HG03521 (cell line): ENCODE results near the gene FAAP100.

Source experiments
- ATAC-seq: cut with Tn5 transposase; IDR thresholded peaks from one replicate; pipeline ENCODE4 v1.9.1; 2021; ENCODE audit warnings: mild to moderate bottlenecking, moderate library complexity; ENCODE audit not compliant: unreplicated experiment

Gene FAAP100

DNA sequence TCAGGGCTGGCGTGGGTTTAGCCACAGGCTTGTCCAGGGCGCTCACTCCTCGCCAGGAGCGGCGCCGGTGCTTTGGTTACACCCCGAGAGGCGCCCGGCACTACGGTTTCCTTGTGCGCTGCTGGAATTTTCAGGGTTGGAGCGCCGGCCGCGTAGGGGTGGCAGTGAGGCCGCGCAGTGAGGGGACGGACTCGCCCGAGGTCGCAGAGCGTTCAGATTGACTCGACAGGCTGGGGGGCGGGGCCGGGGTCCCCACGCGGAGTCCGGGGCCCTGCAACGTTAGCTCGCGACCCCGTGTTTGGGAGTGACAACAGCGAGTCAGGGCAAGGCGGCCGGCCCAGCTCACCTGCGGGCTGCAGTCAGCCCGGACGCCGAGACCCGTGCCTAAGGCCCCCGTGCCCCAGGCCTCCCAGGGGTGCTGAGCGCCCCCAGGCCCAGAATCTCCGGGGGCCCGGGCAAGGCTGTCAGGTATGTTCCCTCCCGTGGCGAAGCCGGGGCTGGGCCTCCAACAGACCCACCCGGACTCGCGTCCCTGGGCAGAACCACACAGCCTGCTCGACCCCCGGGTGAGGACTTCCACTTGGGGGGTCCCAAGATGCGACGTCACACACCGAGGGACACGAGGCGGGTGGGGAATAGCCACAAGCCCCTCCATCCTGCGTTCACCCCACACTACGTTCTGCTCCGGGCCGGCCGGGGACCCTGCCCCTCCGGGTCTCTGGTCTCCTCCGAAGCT is 38.2 kb downstream of the FAAP100 start:
- ATAC-seq = no peak

DNA sequence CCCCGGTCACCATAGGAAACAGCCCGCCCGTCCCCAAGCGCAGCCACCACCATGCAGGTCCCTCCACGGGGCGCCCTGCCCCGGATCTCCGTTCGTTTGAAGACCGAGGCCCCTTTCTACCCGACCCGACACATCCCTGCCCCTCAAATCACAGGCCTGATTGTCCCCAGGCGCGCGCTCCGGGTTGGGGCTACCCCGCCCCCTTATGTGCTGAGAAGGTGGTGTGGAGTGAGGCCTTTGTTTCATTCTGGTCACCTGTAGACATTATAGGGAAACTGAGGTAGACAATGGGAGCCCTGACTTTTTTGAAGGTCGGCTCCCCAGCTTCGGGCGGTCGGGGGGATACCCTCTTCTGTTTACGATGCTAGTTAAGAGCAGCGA is 38.8 kb downstream of the FAAP100 start:
- no peak for ATAC-seq

DNA sequence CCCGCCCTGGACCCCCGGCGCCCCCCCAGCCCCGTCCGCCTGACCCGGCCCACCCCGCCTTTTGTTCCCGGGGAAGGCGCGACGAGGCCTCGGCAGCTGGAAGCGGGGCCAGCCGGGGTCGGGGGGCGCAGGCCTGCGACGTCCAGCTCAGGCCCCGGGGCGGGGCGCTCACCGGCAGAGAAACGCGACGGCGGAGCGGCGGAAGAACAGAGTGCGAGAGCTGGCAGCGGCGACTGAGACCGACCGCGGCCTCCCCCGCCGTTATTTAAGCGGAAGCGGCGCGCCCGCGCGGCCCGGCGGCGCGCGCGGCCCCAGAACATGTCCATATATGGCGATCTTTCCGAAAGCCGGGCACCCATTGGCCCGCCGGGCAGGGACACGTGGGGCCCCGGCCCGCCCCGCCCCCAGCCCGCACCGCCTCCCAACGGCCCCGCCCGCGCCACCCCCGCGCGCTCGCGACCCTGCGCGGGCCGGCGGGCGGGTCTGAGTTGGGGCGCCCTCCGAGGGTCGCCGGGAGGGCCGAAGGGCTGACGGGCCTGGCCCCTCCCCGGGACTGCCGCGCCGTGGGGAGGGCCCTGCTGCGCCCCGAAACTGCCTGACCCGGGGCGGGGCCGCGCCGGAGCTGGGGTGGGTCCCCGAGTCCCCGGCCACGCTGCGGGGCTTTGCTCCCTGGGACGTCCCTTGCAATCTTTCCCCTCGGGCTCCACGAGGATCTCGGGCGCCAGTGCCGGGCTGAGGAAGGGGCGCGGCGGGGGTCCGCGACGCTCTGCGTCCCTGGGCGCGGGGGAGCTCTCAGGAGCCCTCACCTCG is 39.4 kb downstream of the FAAP100 start, which contains the start of gene ACTG1:
Gene ACTG1 (minus strand): TSS at position 238 of the 810 bp plus-strand sequence. CDS start 445 bp downstream, outside the sequence.
- peak; percentile 41 for ATAC-seq

DNA sequence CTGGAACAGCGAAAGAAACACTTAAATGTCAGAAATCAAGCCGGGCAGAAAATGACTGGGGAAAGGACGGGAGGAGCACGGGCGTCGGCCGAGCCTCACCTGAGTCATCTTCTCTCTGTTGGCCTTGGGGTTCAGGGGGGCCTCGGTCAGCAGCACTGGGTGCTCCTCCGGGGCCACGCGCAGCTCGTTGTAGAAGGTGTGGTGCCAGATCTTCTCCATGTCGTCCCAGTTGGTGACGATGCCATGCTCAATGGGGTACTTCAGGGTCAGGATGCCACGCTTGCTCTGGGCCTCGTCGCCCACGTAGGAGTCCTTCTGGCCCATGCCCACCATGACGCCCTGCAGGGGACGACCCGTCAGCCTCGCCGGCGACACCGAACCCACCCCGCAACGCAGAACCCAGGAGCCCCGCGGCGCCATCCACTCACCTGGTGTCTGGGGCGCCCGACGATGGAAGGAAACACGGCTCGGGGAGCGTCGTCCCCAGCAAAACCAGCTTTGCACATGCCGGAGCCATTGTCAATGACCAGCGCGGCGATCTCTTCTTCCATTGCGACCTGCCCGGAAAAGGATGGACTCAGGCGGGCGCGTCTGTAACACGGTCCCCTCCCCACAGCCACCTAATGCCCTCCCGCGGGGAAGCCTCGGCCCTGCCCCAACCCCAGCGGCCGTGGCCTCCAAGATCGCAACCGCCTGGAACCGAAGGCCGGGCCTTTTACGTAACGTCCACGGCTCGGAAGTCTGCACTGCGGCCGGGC is 40.2 kb downstream of the FAAP100 start:
- no peak for ATAC-seq

DNA sequence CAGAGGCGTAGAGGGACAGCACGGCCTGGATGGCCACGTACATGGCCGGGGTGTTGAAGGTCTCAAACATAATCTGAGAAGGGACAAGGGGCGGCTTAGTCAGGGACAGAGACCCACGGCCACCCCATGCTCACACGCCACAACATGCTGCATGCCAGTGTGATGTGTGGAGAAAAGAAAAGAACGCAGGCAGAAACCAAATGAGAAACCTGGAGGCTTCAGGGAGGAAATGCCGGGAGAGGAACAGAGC is 40.7 kb downstream of the FAAP100 start:
- ATAC-seq = no peak

DNA sequence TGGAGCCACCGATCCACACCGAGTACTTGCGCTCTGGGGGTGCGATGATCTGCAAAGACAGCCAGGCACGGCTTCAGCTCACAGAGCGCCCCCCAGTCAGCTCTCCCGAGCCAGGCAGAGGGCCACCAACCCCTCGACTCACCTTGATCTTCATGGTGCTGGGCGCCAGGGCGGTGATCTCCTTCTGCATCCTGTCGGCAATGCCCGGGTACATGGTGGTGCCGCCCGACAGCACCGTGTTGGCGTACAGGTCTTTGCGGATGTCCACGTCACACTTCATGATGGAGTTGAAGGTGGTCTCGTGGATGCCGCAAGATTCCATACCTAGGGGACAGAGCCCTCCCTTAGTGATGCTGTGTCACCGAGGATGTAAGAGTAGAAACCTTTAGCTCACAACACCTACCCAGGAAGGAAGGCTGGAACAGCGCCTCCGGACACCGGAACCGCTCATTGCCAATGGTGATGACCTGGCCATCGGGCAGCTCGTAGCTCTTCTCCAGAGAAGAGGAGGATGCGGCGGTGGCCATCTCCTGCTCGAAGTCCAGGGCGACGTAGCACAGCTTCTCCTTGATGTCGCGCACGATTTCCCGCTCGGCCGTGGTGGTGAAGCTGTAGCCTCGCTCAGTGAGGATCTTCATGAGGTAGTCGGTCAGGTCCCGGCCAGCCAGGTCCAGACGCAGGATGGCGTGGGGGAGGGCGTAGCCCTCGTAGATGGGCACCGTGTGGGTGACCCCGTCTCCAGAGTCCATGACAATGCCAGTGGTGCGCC is 41.2 kb downstream of the FAAP100 start:
- no peak for ATAC-seq

DNA sequence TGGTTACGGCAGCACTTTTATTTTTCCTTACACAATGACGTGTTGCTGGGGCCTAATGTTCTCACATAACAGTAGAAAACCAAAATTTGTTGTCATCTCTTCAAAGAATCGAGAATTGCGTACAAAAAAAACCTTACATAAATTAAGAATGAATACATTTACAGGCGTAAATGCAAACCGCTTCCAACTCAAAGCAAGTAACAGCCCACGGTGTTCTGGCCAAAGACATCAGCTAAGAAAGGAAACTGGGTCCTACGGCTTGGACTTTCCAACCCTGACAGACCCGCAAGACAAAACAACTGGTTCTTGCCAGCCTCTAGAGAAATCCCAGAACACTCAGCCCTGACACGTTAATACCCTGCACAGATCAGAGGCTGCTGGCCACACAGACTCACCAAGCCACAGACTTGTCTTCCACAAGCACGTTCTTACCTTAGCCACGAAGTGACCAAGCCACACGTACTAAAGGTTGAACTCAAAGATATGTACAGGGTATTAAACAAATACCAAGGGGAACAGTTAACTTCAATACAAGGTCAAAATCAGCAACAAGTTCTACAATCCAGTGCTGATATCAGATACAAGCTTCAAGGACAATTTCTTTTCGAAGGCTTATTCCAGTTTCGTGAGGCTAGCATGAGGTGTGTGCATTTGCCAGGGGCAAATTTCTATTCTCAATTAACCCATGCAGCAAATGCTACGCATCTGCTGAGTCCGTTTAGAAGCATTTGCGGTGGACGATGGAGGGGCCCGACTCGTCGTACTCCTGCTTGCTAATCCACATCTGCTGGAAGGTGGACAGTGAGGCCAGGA is 42.0 kb downstream of the FAAP100 start:
- ATAC-seq = no peak

DNA sequence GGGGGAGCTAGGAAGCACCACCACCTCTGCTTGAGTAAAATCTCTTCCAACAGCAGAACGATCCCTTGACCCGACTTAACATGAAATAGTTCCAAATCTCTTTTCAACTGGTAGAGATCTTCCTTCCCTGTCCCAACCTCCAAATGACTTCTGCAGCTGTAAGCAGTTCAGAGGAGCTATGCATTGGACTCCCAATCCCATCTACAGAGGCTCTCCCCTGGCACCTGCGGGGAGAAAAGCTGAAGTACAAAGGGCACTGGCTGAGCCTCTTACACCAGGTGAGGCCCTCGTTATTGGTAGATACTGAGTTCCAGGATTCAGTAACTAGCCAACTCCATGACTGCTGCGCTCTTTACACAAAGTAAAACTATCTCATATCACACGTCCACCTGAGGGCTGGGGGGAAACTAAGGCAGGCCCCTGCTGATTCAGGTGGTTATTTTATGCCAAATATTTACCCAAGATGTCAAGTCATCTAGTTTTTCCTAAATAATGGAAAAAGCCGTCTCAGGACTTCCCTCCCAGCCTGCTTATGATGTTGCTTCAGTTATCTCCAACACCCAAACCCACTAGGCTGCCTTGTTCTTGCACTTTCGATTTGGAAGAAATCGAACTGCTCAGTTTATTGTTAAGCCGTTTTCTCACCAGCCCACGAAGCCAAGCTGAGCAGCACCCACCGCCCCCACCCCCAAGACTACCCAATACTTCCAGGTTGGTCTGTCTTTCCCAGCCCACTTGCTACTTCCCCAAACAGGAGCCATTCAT is 42.8 kb downstream of the FAAP100 start:
- ATAC-seq = no peak

DNA sequence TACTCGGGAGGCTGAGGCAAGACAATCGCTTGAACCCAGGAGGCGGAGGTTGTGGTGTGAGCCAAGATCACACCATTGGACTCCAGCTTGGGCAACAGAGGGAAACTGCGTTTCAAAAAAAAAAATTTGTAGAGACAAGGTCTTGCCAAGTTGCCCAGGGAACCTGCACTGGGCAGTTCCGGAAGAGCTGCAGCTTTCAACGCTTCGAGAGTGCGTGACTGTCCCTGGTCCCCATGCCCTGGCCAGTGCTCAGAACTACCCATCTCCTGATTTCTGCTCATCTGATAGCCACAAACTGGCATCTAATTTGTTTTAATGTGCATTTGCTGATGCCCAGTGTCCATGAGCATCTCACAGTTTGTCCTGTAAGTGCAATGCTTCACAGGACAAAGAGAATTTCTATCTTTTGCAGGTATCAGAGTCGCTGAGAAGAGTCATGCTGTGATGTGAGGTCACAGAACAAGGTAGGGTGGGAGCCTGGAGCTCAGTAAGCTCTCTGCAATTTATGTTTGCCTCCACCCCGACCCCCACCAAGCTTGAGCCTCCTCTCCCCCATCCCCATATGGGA is 43.4 kb downstream of the FAAP100 start:
- ATAC-seq = no peak

DNA sequence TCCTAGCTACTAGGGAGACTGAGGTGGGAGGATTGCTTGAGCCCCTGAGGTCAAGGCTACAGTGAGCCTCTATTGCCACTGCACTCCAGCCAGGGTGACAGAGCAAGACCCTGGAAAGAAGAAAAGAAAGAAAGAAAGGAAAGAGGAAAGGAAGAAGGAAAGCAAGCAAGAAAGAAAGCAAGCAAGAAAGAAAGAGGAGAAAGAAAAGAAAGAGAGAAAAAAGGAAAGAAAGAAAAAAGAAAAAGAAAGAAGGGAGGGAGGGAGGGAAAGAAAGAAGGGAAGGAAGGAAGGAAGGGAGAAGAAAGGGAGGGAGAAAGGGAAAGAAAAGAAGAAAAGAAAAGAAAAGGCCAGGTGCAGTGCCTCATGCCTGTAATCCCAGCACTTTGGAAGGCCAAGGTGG is 48.5 kb downstream of the FAAP100 start:
- no peak for ATAC-seq

DNA sequence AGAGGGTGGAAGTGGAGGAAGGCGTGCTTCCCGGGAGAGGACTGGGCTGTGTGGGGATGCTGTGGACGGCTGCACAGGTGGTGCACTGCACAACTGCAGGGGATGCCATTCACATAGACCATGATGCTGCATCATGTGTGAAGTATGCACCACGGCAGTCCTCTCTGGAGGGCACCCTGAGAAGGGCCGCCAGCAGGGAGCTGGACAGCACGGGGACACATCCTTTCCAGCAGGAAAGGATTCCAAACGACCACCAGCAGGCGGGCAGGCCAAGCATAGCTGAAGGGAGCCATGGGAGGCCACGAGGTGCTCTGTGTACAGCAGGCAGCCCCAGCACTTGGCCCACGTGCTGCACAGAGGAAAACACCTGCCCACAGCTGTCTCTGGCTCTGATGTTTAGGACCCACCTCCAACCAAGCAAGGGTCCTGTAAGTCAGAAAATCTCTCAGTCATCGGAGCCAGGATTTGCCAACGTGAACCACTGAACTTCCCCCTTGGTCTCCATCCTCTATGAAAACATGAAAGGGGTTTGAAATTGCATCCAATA is 49.6 kb downstream of the FAAP100 start:
- ATAC-seq = no peak

DNA sequence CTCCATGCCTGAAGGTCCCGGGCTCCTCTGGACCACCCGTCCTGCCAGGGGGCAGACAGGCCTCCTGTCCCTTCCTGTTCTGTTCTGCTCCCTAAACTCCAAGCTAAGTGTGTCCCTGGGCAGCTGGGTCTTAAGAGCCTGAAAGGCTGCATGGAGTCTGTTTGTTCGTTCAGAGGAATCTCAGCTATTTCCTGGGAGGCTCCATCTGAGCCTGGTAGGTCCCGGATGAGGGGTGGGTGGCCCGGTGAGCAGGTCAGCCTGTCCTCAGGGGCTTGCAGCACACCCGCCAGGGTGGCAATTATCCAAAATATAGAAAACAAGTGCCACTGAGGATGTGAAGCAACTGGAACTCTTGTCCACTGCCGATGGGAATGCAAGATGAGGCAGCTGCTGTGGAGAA is 52.1 kb downstream of the FAAP100 start:
- ATAC-seq = no peak

DNA sequence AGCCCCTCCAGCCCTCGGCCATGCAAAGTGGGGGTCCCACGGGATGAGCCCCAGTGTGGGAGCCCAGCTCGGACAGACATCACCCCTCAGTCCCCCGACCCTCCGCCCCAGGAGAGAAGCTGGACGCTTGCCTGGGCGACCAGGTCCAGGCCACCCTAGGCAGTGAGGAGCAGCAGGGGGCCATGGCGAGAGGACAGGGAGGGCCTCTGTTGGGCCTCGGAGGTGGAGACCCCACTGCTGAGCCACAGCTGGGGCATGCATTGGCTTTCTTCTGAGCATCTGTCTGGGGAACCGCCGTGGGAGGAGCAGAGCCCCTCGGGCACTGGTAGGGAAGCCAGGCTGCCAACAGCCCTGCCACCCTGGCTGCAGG is 52.6 kb downstream of the FAAP100 start:
- no peak for ATAC-seq

DNA sequence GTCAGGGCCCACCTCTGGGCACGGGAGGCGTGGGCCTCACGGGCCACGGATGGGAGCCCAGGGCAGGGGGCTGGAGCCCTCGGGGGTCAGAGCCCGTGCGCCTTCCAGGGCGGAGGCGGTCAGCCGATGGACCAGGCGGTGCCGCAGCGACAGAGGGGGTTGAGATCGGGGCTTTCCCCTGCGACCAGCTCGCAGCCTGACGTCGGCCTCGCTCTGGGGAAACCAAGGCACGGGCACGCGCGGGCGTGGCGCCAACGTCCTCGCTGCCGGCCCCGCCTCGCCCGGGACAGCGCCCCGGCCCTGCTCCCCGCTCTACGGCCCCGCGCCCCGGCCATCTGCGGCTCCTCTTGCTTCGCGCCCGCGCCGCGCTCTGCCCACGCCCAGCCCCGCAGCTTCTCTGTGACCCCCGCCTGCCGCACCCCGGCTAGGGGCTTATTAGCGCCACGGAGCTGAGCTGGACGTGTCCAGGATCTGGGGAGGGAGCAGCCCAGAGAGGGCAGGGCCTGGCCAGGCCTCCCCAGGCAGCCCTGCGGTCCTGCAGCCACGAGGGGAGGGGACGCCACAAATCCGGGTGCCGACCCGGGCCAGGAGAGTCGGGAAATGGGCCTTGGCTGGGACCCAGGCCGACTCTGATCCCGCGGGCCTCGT is 53.1 kb downstream of the FAAP100 start:
- ATAC-seq = no peak

DNA sequence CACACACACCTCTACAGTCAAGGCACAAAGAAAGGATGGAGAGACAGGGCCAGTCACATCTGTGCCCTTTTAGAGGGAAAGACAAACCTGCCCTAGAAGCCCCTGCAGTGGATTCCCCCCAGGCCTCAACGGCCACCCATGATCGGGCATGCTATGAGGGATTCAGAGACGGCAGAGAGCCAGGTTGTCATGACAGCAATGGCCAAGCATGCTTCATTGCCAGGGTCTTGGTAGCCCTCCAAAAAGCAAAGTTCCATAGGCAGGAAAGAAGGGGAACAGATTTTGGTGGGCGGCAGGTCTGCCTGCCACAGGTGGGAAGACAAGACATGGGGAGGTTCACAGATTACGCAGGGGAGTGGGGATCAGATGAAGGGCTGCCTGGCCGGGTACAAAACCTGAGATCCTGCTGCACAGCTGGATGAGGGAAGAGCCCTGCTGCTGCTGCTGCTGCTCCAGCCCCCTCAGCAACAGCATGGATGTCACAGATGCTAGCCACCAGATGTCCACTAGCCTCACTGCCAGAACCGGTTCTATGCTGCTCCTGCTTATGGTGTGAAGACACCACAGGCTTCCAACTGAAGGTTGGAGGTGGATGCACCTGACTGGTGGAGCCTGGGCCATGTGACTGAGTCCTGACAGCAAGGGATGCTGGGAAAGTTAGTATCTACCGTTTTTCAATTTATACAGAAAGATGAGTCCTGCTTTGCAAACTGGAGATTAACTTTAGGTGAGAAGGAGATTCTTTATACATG is 57.4 kb downstream of the FAAP100 start:
- ATAC-seq = no peak

DNA sequence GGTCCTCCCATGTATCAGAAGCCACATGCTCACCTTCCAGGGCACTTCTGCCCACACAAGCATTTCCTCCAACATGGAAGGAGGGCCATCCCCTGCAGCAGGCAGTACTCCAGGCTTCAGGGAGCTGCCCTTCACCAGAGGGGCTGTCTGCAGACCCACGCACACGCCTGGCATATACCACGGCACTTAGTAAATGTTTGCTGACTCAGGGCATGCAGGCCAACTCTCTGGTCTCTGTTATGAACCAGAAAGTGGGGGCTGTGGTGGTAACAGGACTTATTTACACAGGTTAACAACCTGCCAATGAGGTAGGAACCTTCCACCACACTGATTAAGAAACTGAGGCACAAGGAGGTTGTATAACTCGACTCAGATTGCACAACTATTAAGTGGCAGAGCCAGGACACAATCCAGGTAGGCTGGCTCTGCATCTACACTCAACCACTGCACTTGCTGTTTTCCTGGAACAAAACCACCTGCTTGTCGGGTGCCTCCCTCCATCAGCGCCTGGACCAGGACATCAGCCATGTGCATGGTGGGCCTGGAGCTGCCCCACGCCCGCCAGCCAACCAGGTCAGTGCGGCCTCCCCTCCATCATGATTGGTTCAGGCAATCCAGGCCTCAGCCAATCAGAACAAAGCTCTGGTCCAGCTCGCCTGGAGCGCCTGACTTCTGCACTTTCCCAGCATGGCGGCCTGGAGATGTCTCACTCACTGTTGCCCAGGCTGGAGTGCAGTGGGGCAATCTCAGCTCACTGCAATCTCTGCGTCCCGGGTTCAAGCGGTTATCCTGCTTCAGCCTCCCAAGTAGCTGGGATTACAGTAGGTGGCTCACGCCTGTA is 58.7 kb downstream of the FAAP100 start:
- no peak for ATAC-seq

DNA sequence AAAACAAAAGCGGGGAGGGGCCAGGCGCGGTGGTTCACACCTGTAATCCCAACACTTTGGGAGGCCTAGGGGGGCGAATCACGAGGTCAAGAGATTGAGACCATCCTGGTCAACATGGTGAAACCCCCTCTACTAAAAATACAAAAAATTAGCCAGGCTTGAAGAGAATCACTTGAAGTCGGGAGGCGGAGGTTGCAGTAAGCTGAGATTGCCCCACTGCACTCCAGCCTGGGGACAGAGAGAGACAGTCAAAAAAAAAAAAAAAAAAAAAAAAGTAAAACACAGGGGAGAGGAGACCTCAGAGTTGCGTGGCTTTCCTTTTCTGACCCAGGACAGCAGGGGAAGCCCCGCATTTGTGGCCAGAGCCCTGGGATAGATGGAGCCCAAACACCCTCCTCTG is 59.4 kb downstream of the FAAP100 start:
- ATAC-seq = no peak
